NCI-H526 treated with DMSO at 0.1 percent for 48 hours (cell line): Measurements from ENCODE around the gene CCDC61.

ENCODE experiments used
- DNase-seq: peaks from one replicate; lab custom pipeline; 2025; lab: John Stamatoyannopoulos, UW

CCDC61 gene

DNA sequence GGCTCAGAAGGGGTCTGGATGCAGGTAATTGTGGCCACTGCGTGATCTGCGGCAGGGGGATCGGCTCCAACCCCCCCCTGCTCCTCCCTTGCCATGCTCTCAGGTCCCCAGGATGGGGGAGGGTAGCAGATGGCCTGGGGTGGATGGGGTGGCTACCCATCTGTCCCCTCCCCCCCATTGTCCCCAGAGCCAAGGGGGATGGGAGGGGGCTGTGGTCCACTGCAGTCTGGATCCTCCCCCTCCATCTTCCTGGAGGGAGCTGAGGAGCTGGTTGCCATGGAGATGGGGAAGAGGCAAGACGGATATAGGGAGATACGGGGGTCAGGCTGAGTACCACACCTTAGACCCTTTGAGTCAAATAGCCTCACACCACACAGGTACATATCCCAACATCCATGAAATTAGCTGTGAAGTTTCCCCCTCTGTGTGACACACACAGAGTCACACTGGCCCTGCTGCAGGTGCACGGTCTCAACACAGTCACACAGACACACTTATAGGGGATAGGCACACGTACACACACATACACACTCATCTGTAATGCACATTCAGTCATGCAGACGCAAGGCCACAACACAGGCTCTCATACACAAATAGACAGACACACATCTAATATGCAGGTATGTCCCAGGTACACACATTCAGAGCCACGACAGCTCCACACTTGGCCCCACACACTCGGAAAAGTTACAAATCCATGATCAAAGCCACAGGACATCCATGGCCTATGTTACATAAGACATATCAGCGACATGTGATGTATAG, 19.8 kb upstream of the CCDC61 start:
- no peak for DNase-seq

- DNase-seq: no peak
Observed at GRCh38 chr19:45976178-45976577, 19.1 kb upstream of the CCDC61 start.

DNA sequence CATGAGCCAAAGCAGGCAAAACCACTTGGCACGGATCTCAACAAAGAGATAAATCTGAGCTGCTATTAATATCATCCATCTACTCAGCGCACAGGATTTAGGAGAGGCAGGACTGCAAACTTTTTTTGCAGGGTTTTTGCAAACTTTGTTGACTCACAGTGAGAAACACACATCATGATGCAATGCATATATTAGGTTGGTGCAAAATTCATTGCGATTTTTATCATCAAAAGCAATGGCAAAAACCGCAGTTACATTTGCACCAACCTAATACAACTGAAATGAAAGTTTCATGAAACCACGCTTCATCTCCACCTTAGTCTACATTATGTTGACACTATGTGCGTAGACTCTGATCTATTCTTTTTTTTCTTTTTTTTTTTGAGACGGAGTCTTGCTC, 17.1 kb upstream of the CCDC61 start:
- DNase-seq: no peak

DNA sequence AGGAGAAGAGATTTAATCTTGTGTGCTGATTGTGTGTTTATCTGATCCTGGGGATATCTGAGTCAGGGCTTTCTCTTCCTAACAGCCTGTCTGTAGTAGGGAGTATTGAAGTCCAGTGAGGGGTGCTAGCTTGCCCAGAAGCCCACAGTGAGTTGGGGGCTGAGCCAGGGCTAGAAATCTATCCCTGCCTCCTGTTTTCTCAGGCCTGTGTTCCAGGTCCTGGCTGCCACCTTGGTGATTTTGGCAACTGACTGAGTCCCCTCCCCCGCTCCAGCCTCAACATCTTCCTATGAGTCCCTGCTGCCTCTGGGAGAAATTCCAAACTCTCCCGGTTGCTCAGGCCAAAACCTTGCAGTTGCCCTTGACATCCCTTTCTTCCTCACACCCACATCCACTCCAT, 13.9 kb upstream of the CCDC61 start:
- DNase-seq: no peak

GRCh38 chr19:45985321-45985720, 9.9 kb upstream of the CCDC61 start:
- no peak for DNase-seq

DNA sequence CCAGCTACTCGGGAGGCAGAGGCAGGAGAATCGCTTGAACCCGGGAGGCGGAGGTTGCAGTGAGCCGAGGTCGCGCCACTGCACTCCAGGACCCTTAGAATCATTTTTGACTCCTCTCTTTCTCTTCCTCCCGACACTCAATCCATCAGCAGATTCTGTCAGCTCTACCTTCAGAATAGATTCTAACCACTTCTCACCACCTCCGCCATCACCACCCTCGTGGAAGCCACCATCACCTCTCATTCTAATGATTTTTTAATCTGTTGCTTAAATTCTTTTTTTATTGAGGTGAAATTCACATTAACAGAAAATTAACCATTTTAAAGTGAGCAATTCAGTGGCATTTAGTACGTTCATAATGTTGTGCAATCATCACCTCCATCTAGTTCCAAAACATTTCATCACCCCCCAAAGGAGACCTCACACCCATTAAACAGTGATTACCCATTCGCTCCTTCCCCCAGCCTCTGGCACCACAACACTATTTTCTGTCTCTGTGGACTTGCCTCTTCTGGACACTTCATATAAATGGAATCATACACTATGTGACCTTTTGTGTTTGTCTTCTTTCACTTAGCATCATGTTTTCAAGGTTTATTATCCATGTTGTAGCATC, 5.0 kb upstream of the CCDC61 start:
- DNase-seq: no peak

DNA sequence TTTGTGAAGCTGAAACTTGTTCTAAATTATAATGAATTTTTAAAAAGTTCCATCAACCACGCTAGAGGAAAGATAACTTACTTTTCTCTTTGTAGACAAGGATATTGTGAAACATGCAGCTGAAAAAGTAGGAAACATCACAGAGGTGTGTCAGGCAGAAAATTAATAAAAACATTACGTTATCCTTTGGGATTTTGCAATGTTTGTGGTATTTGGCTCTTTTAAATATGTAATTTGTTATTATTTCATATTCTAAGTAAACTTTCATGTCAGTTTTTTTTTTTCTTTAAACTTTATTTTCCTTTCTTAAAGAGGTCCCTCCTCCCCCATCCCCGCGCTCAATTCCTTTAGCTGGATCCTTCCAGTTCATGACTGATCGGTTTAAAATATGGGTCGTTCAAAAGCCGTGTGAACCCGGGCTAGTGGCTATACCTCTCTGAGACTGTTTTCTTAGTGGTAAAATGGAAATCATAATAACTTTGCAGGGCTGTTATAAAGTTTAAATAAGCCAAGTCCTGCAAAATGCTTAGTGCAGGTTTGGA, 740 bp upstream of the CCDC61 start:
- DNase-seq: no peak

DNA sequence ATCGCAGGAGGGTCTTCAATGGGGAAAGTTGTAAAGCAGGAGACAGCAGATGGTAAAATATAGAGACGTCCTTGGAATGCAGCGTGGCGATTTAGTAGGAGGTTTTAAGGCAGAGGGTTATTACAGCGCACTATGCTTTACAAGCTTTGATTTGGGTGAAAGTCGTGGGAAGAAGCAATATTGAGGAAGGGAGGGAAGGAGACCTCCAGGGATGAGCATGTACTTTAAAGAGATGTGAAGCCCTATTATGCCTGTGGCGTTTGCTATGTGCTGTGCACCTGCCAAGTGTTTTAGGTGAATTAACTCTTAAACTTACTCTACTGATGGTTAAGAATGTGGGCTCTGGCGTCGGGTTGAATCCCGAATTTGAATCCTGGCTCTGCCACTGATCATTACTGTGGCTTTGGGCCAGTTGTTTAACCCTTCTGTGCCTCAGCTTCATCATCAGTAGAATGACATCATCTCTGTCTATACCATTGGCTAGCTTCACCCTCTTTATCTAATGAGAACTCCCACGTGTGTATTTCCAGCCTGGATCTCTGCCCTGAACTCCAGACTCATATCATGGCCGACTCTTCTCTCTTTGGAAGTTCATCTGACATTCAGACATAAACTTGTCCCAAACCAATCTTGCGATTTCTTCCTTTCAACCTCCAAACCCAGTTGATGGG, 583 bp downstream of the CCDC61 start:
- no peak for DNase-seq

DNA sequence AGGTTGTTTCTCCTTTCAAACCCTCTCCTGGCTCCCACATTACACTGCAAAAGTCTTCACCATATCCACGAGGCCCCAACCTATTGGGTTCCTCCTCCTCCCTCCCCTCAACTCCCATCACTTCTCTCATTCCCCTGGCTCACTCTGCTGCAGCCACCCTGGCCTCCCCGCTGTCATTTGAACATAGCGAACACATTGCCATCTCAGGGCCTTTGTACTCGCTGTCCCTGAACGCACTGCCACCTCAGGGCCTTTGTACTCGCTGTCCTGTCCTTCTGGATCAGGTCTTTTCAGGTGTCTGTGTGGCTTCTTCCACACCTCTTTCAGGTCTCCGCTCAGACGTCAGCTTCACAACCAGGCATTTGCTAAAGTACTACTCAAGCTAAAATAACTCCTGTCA, 1.7 kb downstream of the CCDC61 start:
- no peak for DNase-seq

GRCh38 chr19:45998834-45999233, 3.6 kb downstream of the CCDC61 start:
- no peak for DNase-seq

GRCh38 chr19:45999653-46000121, 4.4 kb downstream of the CCDC61 start:
- DNase-seq: no peak

DNA sequence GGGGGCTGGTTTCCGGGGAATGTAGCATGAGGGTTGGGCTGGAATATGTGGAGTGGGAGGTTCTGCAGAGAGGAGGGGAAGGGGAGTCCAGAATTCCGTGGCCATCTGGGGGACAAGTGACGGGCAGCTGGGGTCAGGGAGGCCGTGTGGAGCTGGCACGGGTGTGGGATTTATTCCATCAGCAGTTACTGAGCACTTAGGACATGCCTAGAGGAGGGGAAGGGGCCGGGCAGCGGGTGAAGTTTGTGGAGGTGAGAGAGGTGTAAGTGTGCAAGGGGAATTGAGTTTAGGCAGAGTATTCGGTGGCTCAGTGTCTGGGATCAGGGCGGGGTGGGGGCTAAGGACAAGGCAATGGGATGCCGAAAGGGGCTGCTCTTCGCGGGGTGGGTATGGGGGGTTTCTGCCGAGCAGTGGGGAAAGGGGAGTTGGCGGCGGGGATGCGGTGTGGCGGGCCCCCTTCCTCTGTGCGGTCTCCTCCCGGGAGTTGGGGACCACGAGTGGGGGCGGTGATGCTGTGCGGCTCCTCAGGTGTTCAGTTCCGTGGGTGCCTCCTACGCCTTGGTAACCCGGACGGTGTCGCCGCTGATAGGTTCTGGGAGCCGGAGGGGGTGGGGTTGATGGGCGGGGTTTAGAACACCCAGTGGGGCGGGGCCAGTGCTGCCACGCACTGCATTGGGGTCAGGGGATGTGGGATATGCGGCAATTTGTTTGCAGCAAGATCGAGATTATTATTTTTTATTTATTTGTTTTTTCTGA, 5.4 kb downstream of the CCDC61 start:
- no peak for DNase-seq

- DNase-seq: no peak
Observed at GRCh38 chr19:46002678-46003275, 7.5 kb downstream of the CCDC61 start.

DNA sequence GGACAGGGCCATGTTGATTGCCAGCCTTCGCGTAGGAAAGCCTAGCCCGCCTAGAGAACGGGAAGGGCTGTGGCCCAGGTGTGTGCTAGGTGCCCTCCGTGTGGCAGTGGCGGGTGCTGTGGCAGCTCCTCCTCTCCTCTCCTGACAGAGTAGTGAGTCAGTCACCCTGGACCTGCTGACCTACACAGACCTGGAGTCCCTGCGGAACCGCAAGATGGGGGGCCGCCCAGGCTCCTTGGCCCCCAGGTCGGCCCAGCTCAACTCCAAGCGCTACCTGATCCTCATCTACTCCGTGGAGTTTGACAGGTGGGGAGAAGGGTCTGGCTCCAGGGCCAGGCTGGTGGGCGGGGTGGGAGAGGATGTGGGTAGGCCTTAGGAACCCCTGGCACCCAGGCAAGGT, 11.1 kb downstream of the CCDC61 start:
- no peak for DNase-seq

GRCh38 chr19:46009530-46010510, 14.6 kb downstream of the CCDC61 start:
- DNase-seq: peak; percentile 44

DNA sequence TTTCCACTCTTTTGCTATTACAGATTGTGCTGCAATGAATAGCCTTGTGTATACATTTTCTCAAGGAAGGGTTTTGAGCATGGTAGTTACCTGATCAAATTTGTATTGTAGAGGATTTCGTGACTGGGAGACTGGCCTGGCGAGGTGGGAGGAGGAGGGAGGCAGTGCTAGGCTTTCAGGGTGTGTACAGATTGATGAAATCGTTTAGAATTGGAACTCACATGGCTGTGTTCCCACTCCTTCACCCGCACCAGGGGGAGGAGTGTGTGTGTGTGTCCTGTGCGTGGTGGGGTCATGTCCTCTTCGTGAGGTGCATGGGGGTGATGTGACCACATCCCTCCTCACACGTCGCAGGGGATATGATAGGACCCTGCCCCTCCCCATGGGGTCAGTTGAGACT, 19.3 kb downstream of the CCDC61 start:
- DNase-seq: no peak

DNA sequence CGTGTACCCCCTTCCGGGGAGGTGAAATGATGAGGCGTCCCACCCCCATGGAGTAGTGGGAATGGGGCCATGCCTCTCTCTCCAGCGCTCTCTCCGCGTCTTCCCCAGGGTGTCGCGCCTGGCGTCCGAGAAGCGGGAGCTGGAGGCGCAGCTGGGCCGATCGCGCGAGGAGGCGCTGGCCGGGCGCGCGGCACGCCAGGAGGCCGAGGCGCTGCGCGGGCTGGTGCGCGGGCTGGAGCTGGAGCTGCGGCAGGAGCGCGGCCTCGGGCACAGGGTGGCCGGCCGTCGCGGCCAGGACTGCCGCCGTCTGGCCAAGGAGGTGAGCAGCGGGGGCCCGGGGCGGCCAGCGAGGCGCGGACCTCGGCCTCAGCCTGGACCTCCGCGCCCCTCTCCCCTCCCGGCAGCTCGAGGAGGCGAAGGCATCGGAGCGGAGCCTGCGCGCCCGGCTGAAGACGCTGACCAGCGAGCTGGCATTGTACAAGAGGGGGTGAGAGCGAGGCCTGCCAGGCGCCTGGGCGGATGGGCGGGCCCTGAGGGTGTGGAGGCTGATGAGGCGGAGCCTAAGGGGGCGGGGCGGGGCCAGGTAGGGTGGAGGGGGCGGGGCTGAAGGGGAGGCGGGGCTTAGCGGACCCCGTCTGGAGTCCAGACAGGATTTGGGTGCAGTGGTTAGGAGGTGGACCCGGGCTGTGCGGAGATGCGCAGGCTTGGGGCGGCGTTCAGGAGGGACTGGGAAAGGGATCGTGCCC, 19.8 kb downstream of the CCDC61 start:
- peak; percentile 49 for DNase-seq

GRCh38 chr19:46015687-46016425, 20.6 kb downstream of the CCDC61 start:
- DNase-seq: no peak
